ENCODE data around the gene GNPDA1.

GNPDA1 gene

DNA sequence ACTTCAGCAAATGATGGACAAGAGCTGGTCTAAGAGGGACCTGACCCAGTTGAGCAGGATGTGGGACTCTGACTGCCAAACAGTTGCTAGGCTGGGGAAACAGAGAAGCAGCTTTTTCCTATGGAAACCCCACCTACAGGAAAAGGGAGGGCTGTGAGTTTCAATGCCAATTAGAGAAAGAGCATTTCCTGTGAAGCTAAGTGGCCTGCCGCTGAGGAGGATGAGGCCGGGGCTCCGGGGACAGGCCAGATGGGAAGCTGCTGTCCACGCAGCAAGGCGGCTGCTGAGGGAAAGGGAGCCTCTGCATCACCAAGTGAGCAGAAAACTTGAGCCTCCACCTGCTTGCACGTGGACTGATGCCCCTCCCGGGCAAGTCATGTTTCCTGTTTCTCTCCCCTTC lies 54.7 kb downstream of the GNPDA1 start, which contains the start of gene PCDH12:
TSS of gene PCDH12 (minus strand) at position 90 of the 400 bp plus-strand sequence. CDS start 351 bp downstream, outside the sequence.
- H3K27ac Mint-ChIP-seq = peak within 1 kb of the TSS; percentile 0
- H3K9me3 Mint-ChIP-seq = no peaks in the 10 kb centered on the region
- peaks cover 46% of the 10 kb centered on the region for H3K4me1 Mint-ChIP-seq
- no peaks in the 10 kb centered on the region for H3K27me3 Mint-ChIP-seq
- H3K4me3 Mint-ChIP-seq = peak within 1 kb of the TSS; percentile 44
- H3K36me3 Mint-ChIP-seq = no peaks in the 10 kb centered on the region

DNA sequence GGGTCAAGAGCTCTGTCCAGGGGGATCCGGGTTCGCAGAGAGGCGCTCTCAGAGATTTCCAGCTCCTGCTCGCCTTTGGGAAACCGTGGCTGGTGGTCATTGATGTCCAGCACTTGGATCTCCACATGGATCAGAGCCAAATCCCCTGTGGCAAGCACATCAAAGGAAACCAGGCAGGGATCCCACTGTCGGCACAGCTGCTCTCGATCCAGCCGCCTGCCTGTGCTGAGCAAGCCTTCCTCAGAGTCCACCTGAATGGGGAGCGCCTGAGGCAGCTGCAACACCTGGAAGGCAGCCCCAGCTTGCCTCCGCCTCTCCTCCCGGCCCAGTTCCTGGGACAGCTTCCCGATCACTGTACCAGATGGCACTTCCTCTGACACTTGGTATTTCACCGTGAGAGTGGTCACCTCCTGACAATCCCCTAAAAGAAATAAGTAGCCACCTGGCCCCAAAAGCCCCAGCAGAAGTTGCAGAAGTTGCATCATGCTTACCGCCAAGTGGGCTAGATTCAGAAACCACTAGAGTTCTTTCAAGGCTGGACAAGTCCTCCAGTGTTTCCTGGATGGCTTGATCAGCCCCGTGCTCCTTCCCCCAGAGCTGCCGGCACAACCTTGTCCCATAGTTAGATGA lies 55.3 kb downstream of the GNPDA1 start:
- no peak overlapping the region for H3K27ac Mint-ChIP-seq
- no peaks in the 10 kb centered on the region for H3K36me3 Mint-ChIP-seq
- peaks cover 47% of the 10 kb centered on the region for H3K4me1 Mint-ChIP-seq
- H3K4me3 Mint-ChIP-seq = peak overlapping the region; percentile 44
- H3K27me3 Mint-ChIP-seq = no peaks in the 10 kb centered on the region
- no peaks in the 10 kb centered on the region for H3K9me3 Mint-ChIP-seq

DNA sequence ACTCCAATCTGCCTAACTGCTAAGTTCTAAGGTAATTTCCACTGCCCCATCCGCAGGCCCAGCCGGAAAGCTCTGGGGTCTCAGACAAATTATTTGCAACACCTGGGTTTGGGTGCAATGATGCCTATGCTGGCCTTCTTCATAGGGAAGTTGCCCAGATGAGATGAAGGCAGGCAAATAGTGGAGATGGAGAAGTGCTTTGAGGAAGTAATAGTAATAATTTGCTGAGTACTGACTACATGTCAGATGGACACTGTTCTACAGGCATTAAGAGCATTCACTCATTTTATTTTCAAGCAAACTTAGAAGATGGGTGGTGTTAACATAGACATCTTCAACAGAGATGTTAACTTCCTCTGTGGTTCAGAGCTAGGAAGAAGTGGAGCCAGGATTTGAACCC lies 58.6 kb downstream of the GNPDA1 start:
- Mint-ChIP-seq H3K4me3 (no peak overlapping the region), H3K9me3 (no peaks in the 10 kb centered on the region), H3K36me3 (no peaks in the 10 kb centered on the region), H3K27me3 (no peaks in the 10 kb centered on the region), H3K4me1 (peaks cover 38% of the 10 kb centered on the region), H3K27ac (no peak overlapping the region)

DNA sequence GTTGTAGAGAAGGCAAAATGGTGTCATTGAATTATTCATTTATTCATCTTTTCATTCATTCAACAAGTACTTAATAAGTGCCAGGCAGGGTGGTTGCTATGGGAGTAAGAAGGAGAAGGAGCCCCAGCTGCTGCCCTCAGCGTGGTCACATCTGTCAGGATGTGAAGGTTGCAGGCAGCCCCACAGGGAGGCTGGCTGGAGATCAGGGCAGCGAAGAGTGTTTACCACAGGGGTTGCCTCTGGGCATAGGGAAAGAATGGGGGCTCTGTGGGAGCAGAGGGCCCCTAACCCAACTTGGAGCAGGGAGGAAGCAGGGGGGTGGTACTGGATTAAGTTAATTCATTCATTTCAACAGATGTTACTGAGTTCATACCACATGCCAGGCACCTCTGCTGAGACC lies 60.8 kb downstream of the GNPDA1 start:
- Mint-ChIP-seq H3K4me3 (no peak overlapping the region), H3K27me3 (no peaks in the 10 kb centered on the region), H3K4me1 (peaks cover 20% of the 10 kb centered on the region), H3K9me3 (no peaks in the 10 kb centered on the region), H3K27ac (no peak overlapping the region), H3K36me3 (no peaks in the 10 kb centered on the region)

DNA sequence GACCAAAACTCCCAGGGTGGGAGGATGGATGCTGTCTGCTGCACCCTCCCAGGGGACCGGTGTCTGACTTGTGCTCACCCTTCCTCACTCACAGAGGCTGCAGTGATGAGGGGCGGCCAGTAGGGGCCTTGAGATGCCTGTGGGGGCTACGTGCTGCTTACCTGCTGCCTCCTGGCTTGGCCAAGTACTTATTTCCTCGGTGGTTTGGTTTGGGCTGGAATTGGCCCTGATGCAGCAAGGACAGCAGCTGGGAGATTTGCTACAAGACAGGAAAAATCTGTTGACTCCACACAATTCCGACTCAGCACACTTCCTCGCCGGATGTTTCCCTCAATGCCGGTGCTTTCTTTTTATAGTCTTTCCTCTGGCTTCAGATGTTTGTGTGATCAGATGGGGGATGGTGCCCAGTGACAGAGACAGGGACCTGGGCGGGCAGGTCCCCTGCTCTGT lies 61.5 kb downstream of the GNPDA1 start:
- no peak overlapping the region for H3K27ac Mint-ChIP-seq
- H3K4me3 Mint-ChIP-seq = no peak overlapping the region
- no peaks in the 10 kb centered on the region for H3K36me3 Mint-ChIP-seq
- peaks cover 20% of the 10 kb centered on the region for H3K4me1 Mint-ChIP-seq
- H3K27me3 Mint-ChIP-seq = no peaks in the 10 kb centered on the region
- H3K9me3 Mint-ChIP-seq = no peaks in the 10 kb centered on the region
